Measurements from ENCODE around the gene PJA1. TPM values are rescaled to one million over a fixed set of nuclear protein-coding genes. Genes with fewer than 3 reads are reported as not detected.

Gene PJA1
- total RNA-seq, 1 experiment from 2014 or later: 43.1 TPM

GRCh38 chrX:69119122-69119521 is 46.1 kb downstream of the PJA1 start (continued):
- TF ChIP-seq USF2 (CRISPR knock-in tag; IDR thresholded peaks at IDR 0.05) (no peak), PRDM15 (CRISPR knock-in tag; IDR thresholded peaks at IDR 0.05) (no peak), ATF6 (CRISPR knock-in tag; IDR thresholded peaks at IDR 0.05) (no peak), ZBTB43 (CRISPR knock-in tag; IDR thresholded peaks at IDR 0.05) (no peak), ZSCAN18 (CRISPR knock-in tag; IDR thresholded peaks at IDR 0.05) (no peak), MLX (CRISPR knock-in tag; IDR thresholded peaks at IDR 0.05) (no peak), NR2C2 (CRISPR knock-in tag; IDR thresholded peaks at IDR 0.05) (no peak), ZNF232 (CRISPR knock-in tag; IDR thresholded peaks at IDR 0.05) (no peak), PREB (CRISPR knock-in tag; IDR thresholded peaks at IDR 0.05; ENCODE audit: borderline replicate concordance) (no peak), ATF3 (CRISPR knock-in tag; conservative IDR thresholded peaks at IDR 0.05) (no peak), E2F4 (CRISPR knock-in tag; IDR thresholded peaks at IDR 0.05; ENCODE audit: borderline replicate concordance, low read depth) (no peak)

Measured in WTC11 (cell line).